GM19035 (cell line): ENCODE data around the gene SRF.

ENCODE experiments used
- ATAC-seq: cut with Tn5 transposase; IDR thresholded peaks from one replicate; pipeline ENCODE4 v1.9.1; 2021; ENCODE audit not compliant: unreplicated experiment

The SRF gene

GRCh38 chr6:43181621-43181941, 10.5 kb downstream of the SRF start:
- ATAC-seq = no peak

DNA sequence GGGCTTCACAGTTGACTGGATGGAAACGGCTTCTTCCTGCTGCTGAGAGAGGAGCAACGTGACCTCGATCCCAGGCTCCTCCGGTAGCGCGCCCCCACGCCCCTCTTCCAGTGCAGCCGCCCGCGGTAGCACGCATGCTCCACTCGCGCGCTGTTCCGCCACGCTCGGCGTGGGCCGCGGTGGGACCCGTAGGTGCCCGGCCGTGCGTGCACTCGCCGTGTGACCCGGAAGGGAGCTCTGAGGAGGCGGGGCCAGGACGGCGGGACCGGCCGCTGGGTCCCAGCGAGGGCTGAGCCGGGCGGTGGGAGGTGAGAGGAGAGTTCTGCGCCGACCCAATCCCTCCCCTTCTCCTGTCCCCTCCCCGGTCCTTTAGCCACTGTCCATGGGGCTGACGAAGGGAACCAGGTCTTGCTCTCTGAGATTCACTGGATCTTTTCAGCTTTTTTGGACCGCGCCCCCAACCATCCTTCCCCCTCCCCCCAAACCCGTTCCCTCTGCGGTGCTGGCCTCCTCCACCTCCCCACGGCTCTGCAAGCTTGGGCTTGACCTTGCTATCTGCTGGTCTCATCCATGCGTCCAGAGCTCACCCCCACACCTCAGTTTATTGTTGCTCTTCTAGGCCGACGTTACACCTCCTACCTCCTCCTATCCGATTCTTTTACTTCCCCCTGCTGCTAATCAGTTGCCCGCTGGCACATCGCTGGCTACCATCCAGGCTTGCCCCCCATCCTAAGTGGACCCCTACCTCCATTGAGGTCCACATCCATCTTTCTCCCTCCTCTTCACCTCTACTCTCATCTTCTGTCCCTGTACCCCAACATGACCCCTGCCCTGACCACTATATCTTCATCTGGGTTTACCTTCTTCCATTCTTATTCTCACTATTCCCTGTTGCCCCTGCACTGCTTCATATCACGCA, 11.1 kb downstream of the SRF start, which contains the start of gene CUL9:
TSS of gene CUL9 (plus strand) at position 255 of the 919 bp plus-strand sequence. CDS start 2,115 bp downstream, outside the sequence.
- peak; percentile 97 for ATAC-seq

- no peak for ATAC-seq
These were observed 12.4 kb downstream of the SRF start for GRCh38 chr6:43183441-43183840.

DNA sequence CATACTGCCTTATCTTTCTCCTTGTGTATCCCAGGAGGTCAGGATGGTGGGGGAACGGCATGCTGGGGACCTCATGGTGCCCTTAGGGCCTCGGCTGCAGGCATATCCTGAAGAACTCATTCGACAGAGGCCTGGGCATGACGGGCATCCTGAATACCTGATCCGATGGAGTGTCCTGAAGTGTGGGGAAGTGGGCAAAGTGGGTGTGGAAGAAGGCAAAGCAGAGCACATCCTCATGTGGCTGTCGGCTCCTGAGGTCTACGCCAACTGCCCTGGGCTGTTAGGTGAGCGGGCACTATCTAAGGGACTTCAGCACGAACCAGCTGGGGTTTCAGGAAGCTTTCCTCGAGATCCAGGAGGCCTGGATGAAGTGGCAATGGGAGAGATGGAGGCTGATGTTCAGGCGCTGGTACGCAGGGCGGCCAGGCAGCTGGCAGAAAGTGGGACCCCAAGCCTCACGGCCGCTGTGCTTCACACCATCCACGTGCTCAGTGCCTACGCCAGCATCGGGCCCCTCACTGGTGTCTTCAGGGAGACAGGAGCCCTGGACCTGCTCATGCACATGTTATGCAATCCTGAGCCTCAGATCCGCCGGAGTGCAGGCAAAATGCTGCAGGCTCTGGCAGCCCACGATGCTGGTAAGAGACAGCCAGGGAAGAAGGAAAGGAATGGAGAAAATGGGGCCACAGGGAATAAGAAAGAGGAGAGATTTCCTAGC, 13.4 kb downstream of the SRF start:
- no peak for ATAC-seq

GRCh38 chr6:43185391-43185985, 14.4 kb downstream of the SRF start:
- no peak for ATAC-seq

GRCh38 chr6:43186019-43186418, 14.9 kb downstream of the SRF start:
- ATAC-seq = no peak

DNA sequence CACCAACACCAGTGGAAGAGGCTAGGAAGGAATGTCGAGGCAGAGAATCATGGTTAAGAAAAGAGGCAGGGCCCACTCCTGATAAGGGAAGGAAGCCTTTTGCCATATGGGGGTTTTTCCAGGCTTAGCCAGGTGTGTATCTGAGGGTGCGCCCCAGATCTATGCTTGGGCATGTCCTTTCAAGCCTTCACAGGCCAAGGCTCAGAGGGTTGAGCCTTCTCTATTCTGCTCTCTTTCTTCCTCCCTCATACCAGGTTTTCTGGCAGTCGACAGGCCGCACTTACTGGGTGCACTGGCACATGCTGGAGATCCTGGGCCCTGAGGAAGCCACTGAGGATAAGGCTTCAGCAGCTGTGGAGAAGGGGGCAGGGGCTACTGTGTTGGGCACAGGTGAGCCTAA, 15.6 kb downstream of the SRF start:
- ATAC-seq = no peak

- no peak for ATAC-seq
These were observed 16.8 kb downstream of the SRF start for GRCh38 chr6:43187821-43188220.

- no peak for ATAC-seq
These were observed 17.4 kb downstream of the SRF start for GRCh38 chr6:43188426-43188825.

GRCh38 chr6:43189776-43190304, 18.8 kb downstream of the SRF start:
- no peak for ATAC-seq

DNA sequence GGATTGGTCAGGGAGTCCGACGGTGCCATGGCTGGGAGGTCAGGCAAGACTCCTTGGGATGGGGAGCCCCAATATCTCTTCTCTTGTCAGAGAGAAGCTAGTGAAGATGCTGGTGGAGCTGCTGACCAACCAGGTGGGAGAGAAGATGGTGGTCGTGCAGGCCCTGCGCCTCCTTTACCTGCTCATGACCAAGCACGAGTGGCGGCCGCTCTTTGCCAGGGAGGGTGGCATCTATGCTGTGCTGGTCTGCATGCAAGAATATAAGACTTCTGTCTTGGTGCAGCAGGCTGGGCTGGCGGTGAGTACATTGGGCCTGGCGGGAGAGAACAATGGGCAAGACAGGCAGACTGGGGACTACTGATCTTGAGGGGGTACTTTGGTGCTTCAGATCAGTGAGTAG, 21.8 kb downstream of the SRF start:
- no peak for ATAC-seq

GRCh38 chr6:43193929-43194328, 22.9 kb downstream of the SRF start:
- ATAC-seq = no peak

- no peak for ATAC-seq
These were observed 25.3 kb downstream of the SRF start for GRCh38 chr6:43196337-43196736.

GRCh38 chr6:43199912-43200311, 28.8 kb downstream of the SRF start:
- no peak for ATAC-seq

GRCh38 chr6:43200541-43200940, 29.5 kb downstream of the SRF start:
- no peak for ATAC-seq

DNA sequence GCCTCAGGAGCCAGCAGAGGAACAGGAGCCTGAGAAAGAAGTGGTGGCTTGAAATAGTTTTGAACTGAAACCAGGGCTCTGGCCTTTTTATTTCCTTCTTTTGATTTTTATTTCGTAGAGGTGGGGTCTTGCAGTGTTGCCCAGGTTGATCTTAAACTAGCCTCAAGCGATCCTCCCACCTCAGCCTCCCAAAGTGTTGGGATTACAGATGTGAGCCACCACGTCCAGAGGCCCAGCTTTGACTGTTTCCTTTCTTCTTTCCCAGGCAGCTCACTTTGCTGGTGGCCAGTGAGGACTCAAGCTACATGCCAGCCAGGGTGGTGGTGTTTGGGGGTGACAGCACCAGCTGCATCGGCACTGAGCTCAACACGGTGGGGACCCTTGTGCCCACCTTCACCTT, 31.4 kb downstream of the SRF start:
- ATAC-seq = no peak

DNA sequence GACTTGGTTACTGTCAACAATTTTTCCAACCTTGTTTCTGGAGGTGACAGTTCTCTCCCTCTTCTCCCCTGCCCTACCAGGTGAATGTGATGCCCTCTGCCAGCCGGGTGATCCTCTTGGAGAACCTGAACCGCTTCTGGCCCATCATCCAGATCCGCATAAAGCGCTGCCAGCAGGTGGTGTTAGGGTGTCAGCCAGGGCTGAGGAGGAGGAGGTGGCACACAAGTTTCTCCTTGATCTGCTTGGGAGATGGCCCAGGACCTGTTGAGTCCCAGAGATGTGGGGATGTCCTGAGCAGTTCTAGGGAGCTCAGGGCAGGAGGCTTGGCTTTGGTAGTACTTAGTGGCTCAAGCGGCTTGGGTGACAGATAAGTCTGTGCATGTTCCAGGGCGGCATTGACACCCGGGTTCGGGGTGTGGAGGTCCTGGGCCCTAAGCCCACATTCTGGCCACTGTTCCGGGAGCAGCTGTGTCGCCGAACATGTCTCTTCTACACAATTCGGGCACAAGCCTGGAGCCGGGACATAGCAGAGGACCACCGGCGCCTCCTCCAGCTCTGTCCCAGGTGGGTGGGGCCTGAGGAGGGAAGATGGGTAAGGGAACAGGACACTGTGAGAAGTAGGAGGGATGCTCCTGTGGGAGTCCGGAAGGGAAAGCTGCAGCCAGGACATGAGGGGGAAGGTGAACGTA, 32.1 kb downstream of the SRF start:
- ATAC-seq = no peak

- no peak for ATAC-seq
These were observed 32.6 kb downstream of the SRF start for GRCh38 chr6:43203718-43204095.

DNA sequence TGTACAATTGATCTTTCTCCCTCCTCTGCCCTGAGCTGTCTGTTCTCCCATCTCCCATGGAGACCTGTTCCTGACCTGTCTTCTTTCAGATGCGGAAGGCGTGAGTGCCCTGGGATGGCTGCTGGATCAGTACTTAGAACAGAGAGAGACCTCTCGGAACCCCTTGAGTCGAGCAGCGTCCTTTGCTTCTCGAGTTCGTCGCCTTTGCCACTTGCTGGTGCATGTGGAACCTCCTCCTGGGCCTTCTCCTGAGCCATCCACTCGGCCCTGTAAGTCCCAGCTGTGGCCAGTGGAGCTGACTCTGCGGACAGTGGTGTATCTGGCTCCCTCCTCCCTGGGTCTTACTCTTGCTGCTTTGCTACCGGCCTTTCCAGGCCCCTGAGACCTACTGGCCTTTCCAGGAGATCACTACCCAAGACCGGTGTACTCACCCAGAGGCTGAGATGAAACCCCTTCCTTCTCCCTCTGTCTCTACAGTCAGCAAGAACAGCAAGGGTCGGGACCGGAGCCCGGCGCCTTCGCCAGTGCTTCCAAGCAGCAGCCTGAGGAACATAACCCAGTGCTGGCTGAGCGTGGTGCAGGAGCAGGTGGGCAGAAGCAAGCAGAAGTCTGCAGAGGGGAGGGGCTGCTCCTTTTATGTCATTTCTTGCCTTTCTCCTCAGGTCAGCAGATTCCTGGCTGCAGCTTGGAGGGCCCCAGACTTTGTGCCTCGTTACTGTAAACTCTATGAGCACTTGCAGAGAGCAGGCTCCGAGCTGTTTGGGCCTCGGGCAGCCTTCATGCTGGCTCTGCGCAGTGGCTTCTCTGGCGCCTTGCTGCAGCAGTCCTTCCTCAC, 33.4 kb downstream of the SRF start:
- ATAC-seq = no peak

GRCh38 chr6:43205849-43206248, 34.8 kb downstream of the SRF start:
- ATAC-seq = no peak
